GM19025 (cell line): ENCODE results near the gene BLM.
"Not testable (repeated sequence)": the region's sequence is repeated elsewhere in the genome, so short reads cannot be mapped to it uniquely, and the experiment has no call there.

ENCODE experiments used
- ATAC-seq: cut with Tn5 transposase; IDR thresholded peaks from one replicate; pipeline ENCODE4 v1.9.1; 2021; ENCODE audit warnings: mild to moderate bottlenecking, low read depth, moderate library complexity; ENCODE audit not compliant: unreplicated experiment

BLM gene

DNA sequence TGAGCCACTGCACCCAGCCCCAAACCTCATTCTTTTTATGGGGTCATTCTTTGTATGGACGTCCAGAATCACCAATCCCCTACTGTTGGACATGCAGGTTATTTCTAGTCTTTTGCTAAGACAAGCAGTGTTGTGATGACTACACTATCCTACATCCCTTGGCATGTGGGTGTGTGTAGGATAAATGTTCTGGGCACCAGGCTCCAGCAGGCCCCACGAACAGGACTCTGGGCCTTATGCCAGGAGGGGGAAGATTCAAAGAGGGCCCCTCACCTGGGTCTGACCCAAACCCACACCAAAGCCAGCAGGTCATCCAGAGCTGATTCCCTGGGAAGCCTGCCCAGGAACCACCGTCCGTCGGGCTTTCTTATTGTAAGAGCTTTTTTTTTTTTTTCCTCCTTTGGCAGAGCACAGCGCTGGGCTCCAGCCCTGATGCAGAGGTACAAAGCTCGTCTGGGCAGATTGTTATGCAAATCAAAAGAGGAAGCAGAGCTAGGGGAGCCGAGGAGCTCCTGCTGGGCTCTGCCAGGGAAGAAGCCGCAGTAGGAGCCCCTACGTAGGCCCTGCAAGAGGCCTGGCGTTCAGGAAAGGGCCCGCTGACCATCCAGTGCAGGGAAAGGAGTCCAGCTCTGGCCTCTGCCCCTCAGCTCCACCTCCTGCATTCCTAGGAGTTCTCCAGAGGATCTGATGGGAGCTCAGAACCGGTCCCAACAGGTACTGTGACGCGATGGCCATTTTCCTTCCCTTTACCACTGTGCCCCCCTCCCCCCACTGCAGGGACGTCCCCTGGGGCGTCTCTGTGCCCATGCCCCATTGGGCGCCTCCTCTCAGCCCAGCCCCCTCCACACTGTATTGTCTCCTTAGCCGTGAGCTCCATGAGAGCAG, 122.3 kb downstream of the BLM start:
- ATAC-seq: peak; percentile 74

DNA sequence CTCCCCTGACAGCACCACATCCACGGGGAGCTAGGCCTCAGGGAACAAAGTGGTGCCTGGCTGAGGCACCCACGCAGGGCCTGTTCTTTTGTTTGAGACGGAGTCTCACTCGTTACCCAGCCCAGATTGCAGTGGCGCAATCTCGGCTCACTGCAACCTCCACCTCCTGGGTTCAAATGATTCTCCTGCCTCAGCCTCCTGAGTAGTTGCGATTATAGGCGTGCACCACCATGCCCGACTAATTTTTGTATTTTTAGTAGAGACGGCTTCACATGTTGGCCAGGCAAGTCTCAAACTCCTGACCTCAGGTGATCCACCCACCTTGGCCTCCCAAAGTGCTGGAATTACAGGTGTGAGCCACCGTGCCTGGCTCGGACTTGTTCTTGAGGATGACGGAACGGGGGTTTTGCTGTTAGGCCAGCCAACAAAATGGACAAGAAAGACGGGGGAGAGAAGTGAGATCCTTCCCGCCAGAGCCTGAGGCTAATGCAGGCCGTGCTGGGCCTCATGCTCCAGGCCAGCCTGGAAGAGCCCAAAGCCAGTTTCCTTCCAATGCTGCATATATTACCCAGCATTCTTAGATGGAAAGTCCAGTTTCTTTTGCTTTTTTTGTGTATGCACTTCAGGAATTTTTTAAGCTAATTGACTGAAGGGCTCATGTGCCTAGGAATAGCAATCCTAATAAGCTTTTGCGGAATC, 123.2 kb downstream of the BLM start:
- no peak for ATAC-seq

DNA sequence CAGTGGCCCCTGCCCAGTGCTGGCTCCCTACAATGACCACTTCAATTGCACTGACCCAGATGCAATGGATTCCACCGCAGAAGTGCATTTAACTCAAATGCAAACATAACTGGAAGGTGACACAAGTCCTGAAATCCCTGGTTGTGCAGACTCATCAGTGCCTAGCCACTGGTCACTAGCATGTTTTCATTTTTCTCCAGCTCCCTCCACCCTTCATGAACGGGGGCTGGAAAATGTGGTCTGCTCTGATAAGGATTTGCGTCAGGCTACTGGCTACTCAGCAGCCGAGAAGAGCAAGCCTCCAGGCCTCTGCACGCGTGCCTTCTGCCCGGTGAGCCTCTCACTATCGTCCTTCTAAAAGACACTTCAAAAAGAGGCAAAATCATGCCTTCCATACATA, 123.8 kb downstream of the BLM start:
- no peak for ATAC-seq

DNA sequence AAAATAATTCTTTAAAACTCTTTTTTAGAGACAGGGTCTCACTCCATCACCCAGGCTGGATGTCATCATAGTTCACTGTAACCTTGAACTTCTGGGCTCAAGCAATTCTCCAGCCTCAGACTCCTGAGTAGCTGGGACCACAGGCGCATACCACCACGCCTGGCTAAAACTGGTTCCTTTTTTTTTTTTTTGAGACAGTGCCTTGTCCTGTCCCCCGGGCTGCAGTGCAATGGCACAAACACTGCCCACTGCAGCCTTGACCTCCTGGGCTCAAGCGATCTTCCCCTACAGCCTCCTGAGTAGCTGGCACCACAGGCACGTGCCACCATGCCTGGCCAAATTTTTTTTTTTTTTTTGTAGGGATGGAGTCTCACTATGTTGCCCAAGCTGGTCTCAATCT, 127.5 kb downstream of the BLM start:
- ATAC-seq: no peak

DNA sequence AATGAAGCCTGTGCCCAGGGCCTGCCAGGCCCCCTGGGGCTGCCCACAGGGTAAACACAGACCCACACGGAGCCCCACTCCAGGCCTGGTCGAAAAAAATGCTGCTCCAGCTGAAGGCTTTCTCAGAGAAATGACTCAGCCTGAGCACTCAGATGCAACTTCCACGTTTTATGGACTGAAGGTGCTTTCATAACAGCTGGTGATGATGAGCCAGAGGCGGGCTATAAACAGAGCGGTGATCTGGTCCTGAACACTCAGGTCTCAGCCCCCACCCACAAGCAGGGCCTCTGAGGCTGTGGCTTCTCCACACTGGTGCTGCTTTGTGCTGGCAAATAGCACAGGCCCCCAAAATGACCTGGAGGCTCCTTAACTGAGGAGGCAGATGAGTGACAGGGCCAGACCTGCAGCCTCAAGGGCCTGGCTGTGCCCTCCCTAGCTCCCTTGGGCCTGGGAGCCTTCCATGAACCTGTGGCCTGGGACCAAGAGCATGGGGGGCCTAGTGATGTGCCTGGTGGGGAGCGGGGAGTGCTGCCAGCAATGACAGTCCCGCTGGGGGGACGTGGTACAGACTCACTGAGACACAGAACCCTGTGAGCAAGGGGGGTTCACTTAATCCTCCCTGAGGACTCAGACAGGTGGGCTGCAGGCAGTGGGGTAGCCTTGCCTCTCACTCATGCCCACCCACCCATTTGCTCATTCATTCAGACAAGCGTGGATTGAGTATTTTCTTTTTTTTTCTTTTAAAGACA, 128.2 kb downstream of the BLM start:
- ATAC-seq: peak; percentile 77

DNA sequence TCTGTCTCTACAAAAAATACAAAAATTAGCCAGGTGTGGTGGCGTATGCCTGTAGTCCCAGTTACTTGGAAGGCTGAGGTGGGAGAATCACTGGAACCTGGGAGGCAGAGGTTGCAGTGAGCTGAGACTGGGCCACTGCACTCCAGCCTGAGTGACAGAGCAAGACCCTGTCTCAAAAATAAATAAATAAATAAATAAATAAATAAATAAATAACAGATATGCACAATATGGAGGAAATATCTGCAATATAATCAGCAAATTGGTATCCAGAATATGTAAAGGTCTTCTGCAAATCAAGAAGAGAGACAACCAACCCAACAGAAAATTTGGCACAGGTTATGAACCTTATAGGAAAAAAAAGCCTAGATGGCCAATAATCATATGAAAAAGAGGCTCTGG, 132.3 kb downstream of the BLM start:
- not testable (repeated sequence) for ATAC-seq

DNA sequence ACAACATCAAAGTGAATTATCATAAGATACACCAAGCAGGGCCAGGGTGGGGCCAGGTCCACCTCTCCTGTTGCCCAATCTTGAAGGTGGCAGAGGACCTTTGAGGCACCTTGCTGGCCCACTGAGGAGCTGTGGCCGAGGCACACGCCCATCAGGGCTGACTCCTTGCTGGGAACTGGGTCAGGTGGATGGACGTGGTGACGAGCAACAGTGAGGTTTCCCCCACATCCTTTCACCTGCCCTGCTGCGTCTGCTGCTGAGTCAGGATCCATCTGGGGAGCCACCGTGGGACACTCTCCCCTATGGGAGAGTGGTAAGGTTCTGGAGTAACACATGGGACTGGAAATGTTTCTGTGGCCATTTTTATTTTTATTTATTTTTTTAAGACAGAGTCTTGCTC, 134.0 kb downstream of the BLM start:
- no peak for ATAC-seq

DNA sequence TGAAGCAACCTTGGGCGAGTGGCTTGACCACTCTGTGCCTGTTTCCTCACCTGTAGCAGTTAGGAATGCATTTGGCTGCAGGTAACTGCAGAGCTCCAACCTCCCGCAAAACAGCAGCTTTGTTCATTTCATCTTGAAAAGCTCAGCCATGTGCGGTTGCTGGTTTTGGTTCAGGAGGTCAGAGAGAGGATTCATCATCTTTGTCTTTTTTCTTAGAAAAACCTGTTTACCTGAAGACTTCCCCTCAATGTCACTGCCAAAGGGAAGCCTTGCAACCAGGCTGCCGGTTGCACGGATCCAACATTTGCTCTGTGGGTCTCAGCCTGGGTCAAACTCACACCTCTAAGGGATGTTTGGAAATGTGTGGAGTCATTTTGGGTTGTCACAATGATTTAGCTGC, 134.8 kb downstream of the BLM start:
- ATAC-seq: no peak

DNA sequence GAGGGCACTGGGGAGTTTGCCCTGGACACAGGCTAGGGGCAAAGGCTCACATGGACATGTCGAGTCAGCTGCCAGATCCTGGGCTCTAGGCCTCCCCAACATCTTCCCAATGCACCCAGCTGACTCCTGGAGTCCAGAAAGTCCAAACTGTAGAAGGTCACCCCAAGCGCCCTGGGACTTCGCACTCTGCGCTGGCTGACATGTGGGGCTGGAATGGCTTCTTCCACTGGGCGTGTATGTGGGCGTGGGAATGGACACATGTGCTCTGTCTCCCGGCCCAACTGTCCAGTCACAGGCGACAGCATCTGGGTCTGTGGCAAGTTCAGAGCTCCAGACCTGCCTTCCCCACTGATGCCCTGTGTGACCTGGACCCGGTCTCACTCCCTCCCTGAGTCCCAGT, 138.0 kb downstream of the BLM start:
- ATAC-seq: no peak

DNA sequence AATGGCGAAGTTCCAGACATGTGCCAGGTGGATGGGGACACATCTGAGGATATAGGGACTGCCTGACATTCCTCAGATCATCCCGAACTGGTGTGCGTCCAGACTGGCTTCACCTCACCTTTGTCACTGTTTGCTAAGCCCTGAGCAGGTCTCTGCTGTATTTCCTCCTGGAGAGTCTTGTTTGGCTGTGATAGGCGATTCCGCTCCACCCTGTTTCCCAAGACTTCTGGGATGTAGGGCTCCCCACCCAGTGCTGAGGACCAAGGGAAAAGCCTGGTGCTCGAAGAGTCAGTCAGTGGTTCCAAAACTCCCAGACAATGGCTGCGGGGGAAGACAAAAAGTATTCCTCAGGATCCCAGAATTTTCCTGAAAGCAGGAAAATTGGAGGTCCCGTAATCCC, 140.2 kb downstream of the BLM start:
- ATAC-seq: no peak

DNA sequence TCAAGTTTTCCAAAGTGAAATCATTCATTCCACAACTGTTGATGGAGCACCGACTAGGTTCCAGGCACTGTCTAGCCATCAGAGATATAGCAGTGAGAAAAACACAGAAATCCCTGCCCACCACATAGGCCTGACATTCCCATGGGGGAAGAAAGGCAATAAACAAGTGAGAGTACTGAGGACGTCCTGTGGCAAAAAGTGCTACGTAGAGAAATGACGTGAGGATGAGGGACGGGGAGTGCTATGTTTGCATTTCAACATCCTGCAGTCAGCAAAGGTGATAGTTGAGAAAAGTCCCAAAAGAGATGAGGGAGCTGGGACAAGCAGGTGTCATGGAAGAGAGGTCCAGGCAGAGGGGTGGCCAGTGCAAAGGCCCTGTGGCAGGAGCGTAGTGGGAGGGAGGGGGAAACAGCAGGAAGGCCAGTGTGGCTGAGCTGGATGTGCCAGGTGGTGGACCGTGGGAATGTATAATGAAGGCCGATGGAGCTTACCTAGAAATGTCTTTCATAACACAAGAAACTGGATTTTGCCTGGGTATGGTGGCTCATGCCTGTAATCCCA, 140.8 kb downstream of the BLM start:
- ATAC-seq: no peak

DNA sequence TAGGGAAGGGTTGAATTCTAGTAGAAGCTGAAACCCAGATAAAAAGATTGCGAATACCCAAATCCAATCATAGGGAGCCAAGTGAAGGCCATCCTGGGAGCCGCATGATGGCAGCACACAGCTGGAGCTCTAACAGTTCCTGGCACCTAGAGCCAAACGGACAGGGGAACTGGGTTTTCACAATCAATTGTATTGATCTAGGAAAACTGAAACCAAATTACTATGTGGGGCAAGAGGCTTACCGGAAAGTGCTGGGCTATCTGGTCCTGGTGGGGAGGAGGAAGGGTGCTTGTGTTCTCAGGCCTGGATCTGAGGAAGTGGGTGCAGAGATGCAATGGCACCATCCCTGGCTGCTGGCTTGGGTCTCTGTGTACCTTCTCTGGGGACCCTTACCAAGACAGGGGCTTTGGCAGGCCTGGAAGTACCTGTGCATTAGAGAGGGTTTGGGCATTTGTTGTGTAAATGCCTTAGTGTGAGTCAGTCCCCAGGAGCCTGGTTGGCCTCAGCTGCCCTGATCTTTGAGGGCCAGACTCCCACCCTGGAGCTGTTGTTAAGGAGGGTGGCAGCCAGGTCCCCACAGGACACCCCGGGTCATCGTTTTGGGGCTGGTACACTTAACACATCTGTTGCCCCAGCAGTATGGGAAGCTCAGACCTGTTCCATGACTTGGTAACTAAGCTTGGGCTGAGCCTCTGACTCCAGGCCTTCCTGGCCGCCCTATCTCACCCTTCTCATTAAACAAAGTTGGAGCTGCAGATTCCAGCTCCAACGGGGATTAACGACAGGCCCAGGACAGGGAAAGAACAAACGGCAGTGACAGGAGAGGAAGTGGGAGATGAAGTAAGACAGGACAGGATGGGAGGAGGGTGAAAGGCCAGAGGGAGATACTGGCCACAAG, 142.3 kb downstream of the BLM start:
- no peak for ATAC-seq

DNA sequence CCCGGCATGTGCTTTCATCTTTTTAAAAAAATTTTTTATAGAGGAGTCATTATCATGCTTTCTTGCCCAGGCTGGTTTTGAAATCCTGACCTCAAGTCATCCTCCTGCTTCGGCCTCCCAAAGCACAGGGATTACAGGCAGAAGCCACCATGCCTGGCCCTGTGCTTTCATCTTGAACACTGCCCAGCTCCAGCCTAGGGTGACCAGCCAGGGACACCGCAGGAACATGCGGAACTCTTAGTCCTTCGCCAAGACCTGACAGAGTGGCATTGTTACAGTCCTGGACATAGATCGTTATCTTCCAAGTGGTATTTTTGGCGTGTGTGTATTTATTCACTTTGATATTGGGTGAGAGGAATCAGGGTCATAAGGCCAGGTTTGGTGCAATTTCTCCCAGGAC, 143.3 kb downstream of the BLM start:
- ATAC-seq: no peak

DNA sequence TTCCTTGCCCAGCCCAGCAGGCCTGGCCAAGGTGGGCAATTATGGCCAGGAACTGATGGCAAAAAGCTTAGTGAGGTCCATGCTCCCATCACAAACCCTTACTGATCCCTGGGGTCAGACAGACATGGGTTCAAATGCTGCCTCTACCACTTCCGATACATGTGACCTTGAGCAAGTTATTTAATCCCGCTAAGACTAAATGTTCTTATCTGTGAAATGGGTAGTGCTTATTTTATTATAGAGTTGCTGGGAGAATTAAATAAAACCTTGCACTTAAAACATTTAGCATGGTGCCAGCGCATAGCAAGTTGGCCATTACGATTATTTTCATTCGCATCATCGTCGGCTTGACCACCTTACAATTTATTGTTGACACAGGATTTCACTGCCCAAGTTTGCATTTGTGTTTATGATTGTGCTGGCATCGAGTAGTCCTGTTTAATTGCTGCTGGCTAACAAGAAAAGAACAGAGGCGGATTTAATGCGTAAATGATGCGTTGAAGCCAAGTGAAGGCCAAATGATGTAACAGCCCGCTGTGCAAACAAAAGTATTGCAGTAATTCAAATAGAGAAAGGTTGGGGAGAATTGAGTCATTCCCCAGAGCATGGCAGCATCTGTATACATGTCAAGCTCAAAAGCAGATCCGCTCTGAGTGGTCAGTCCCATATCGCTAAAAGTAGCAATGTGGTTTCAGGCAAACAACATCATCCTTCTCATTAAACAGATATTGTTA, 144.0 kb downstream of the BLM start:
- no peak for ATAC-seq

DNA sequence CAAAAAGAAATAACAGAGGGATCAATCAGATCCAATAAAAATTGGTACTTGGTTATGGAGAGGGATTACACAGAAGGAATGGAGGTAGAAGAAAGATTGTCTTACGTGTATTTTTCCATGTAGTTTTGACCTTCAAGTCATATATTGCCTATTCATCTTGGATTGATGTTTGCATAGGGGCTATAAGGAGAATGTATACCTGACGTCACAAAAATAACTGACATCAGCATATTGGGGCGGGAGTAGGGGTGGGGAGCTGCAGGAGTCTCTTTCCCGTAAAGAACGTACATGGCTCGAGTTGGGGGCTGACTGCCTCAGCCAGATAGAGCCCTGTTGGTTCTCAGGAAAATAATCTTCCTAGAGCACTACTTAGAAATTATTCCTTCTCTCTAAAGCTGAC, 145.3 kb downstream of the BLM start:
- no peak for ATAC-seq

DNA sequence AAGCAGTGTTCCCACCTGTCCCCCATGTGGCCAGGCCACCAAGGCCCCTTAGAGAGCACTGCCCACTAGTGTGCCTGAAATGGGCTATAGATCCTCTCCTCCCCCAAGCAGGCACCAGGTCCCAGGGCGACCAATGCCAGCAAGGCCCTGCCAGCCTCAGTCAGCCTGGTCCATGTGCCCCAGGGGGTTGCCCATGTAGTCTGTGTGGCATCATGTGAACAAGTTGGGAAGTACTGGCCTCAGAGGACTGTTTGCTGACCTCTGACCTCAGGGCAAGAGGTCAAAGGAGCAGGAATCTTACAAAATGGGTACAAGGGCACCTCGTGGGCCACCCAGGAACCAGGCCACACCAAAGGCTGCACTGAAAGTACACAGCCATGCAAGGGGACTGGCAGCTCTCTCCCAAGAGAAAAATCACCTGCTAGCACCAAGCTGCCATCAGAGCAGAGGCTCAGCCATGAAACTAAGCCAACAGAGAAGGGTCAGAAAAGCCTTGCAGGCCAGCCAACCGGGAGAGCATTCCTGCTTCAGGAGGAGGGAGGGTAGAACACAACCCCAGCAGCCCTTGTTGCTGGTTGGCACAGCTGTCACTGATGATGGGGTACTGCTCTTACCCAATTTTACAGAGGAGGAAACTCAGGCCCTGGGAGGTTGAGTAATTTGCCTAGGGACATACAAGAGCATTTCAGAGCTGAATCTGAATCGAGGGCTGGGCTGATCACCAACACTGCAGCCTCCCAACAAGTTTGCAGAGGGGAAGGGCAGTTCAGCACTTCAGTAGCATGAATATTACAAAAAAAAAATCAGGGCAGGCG, 146.0 kb downstream of the BLM start:
- ATAC-seq: no peak

DNA sequence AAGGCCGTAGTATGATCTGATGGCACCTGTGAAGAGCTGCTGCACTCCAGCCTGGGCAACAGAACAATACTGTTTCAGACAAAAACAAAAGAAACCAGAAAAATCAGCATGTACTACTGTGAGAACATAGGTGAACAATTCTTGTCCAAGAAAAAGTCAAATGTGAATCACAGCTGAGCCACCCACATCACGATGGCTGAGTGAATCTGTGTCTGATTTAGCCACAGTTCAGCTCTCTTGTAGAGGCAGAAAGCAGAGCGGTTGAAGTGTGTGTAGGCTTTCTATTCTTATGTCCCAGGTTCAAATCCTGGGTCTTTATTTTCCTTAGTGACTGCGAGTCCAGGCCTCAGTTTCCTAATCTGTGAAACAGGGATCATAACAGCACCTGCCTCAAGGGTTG, 146.8 kb downstream of the BLM start:
- no peak for ATAC-seq

DNA sequence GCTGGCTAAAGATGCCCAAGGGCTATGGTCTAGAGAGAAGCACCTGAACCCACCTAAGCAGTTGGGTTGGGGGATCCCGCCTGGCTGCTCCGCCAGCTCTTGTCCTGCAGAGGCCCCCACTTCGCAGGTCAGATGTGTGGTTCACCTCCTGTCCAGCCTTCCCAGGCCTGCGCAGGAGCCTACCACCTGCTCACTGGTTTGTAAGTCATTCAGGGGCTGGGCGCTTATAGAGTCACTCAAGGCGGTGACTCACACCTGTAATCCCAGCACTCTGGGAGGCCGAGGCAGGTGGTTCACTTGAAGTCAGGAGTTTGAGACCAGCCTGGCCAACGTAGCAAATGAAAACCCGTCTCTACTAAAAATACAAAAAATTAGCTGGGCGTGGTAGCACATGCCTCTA, 147.4 kb downstream of the BLM start:
- ATAC-seq: no peak

DNA sequence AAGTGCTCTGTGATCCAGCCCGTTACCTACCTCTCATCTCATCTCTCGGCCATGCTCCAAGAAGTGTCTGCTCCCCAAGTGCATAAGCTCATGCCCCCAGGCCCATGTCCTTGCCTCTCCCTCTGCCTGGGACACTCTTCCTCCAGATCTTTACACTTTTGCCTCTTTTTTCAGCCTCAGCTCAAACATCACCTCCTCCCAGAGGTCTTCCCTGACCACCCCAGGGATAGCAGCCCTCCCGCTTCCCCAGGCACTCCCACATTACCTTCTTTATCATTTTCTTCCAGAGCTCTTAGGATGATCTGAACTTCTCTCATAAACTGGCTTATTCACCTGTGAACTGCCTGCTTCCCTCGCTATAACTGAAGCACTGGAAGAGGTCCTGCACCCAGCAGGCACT, 148.6 kb downstream of the BLM start:
- no peak for ATAC-seq
